CD14-positive monocyte (primary cell): Measurements from ENCODE around the gene KSR1. TPM values are rescaled to one million over a fixed set of nuclear protein-coding genes. Genes with fewer than 3 reads are reported as not detected.
"Not testable (repeated sequence)": the region's sequence is repeated elsewhere in the genome, so short reads cannot be mapped to it uniquely, and the experiment has no call there.

ENCODE experiments used
- DNase-seq, 3 donors: peaks; one replicate each; pipeline ENCODE4 v3.0.0-alpha.2; 2011 to 2022
- H2AFZ ChIP-seq: 2 replicates; pipeline ENCODE4 v1.6.0; 2012; ENCODE audit warnings: mild to moderate bottlenecking, low read depth, low read length, inconsistent platforms; ENCODE audit not compliant: insufficient read depth, poor library complexity, severe bottlenecking
- H3K27ac ChIP-seq, 2 donors: 1 replicate in 1 of 2; 2 replicates in 1 of 2; pipeline ENCODE4 v1.5.1; 2012 to 2013; ENCODE audit warnings: low read length in 2 of 2, control low read depth in 1 of 2, inconsistent platforms in 1 of 2, low read depth in 1 of 2, mild to moderate bottlenecking in 1 of 2
- H3K27me3 ChIP-seq, 2 donors: one replicate each; pipeline versions ENCODE4 v1.6.0 to v1.6.1; 2011 to 2013; ENCODE audit warnings: low read length in 2 of 2; ENCODE audit not compliant: control insufficient read depth in 2 of 2, insufficient read depth in 2 of 2
- H3K36me3 ChIP-seq, 2 donors: replicated peaks in 1 of 2; 1 replicate in 1 of 2; 2 replicates in 1 of 2; pipeline versions ENCODE4 v1.5.1 to v1.6.1; 2012 to 2013; ENCODE audit warnings: low read length in 2 of 2, control low read depth in 1 of 2, inconsistent platforms in 1 of 2, mild to moderate bottlenecking in 1 of 2; ENCODE audit not compliant: insufficient read depth in 2 of 2, control insufficient read depth in 1 of 2
- H3K4me1 ChIP-seq, 2 donors: 1 replicate in 1 of 2; 2 replicates in 1 of 2; pipeline versions ENCODE4 v1.5.1 to v1.6.1; 2012 to 2013; ENCODE audit warnings: low read length in 2 of 2, control low read depth in 1 of 2, inconsistent platforms in 1 of 2, mild to moderate bottlenecking in 1 of 2, moderate library complexity in 1 of 2; ENCODE audit not compliant: insufficient read depth in 2 of 2, control insufficient read depth in 1 of 2
- H3K4me2 ChIP-seq: replicated peaks from 2 replicates; pipeline ENCODE3; 2012; ENCODE audit warnings: low read length, moderate library complexity, mild to moderate bottlenecking; ENCODE audit not compliant: poor library complexity, severe bottlenecking; ENCODE audit errors: extremely low read depth
- H3K4me3 ChIP-seq, 3 experiments: fragments of 200-600 bp in 1 of 3; sonication (generic) in 1 of 3; replicated peaks in 1 of 3; 1 replicate in 2 of 3; 2 replicates in 1 of 3; pipeline ENCODE4 v1.5.1; 2011 to 2013; ENCODE audit warnings: low read length in 3 of 3, mild to moderate bottlenecking in 3 of 3, control low read depth in 2 of 3, low read depth in 2 of 3, inconsistent platforms in 1 of 3, moderate library complexity in 1 of 3
- H3K79me2 ChIP-seq: 2 replicates; pipeline ENCODE4 v1.6.0; 2012; ENCODE audit warnings: mild to moderate bottlenecking, control low read depth, inconsistent platforms, low read length, moderate library complexity; ENCODE audit not compliant: insufficient read depth
- H3K9ac ChIP-seq: 2 replicates; pipeline ENCODE4 v1.6.0; 2017; ENCODE audit warnings: low read length, mild to moderate bottlenecking; ENCODE audit not compliant: insufficient read depth, poor library complexity, severe bottlenecking
- H3K9me3 ChIP-seq, 2 donors: replicated peaks in 1 of 2; 1 replicate in 1 of 2; 2 replicates in 1 of 2; pipeline versions ENCODE4 v1.5.1 to v1.6.1; 2012 to 2013; ENCODE audit warnings: low read length in 2 of 2, control low read depth in 1 of 2; ENCODE audit not compliant: control insufficient read depth in 1 of 2, insufficient read depth in 1 of 2
- H4K20me1 ChIP-seq: 2 replicates; pipeline ENCODE4 v1.6.0; 2012; ENCODE audit warnings: mild to moderate bottlenecking, low read length, control low read depth, moderate library complexity; ENCODE audit not compliant: insufficient read depth
- H3K27ac Mint-ChIP-seq, 7 donors: one replicate each; pipeline ENCODE4 v1.8.0; 2020; ENCODE audit warnings: mild to moderate bottlenecking in 7 of 7, mixed read lengths in 7 of 7, moderate library complexity in 6 of 7, inconsistent platforms in 2 of 7
- H3K27me3 Mint-ChIP-seq, 3 donors: one replicate each; pipeline ENCODE4 v1.8.0; 2021 to 2022; ENCODE audit warnings: low read depth in 3 of 3, mild to moderate bottlenecking in 3 of 3, mixed read lengths in 3 of 3, moderate library complexity in 3 of 3, inconsistent platforms in 1 of 3
- H3K36me3 Mint-ChIP-seq, 2 donors: one replicate each; pipeline ENCODE4 v1.8.0; 2020; ENCODE audit warnings: mixed read lengths in 2 of 2, inconsistent platforms in 1 of 2, mild to moderate bottlenecking in 1 of 2
- H3K4me1 Mint-ChIP-seq: one replicate; pipeline ENCODE4 v1.8.0; 2020; ENCODE audit warnings: mild to moderate bottlenecking, mixed read lengths
- H3K4me3 Mint-ChIP-seq, 2 donors: one replicate each; pipeline ENCODE4 v1.8.0; 2020; ENCODE audit warnings: mild to moderate bottlenecking in 2 of 2, mixed read lengths in 2 of 2, moderate library complexity in 1 of 2
- H3K9me3 Mint-ChIP-seq, 7 donors: one replicate each; pipeline ENCODE4 v1.8.0; 2020 to 2022; ENCODE audit warnings: mixed read lengths in 7 of 7, mild to moderate bottlenecking in 6 of 7, moderate library complexity in 6 of 7, inconsistent platforms in 2 of 7
- CTCF ChIP-seq: fragments of 200-600 bp; IDR thresholded peaks from one replicate; pipeline ENCODE4 v1.8.0; 2022; ENCODE audit warnings: antibody characterized with exemption, mild to moderate bottlenecking
- WGBS: methylation state at CpG from one replicate; pipeline ENCODE4 v1.1.5; 2013; ENCODE audit warnings: missing lambda C conversion rate; ENCODE audit not compliant: insufficient coverage; 5-methylcytosine and 5-hydroxymethylcytosine counted together
- intact Hi-C, 2 donors: fragments of 100-400 bp; cut with micrococcal nuclease; formaldehyde crosslinking; loops; one replicate each; pipeline versions ENCODE4 v1.15.0 to v1.15.1; 2023
- polyA plus RNA-seq, 3 donors: library from polyadenylated mRNA; depleted of rRNA in 1 of 3; unstranded in 2 of 3; stranded (reverse) in 1 of 3; fragments of 300-500 nt in 2 of 3; fragments of >200 nt in 1 of 3; fragmentation: Illumina TruSeq in 2 of 3; gene quantifications; 1 replicate in 2 of 3; 2 replicates in 1 of 3; pipeline ENCODE4 v1.2.3, GENCODE V29; 2012 to 2021

KSR1 gene
- polyA plus RNA-seq, 3 donors: 1.2 to 111 (median 4.2) TPM

- Histone ChIP-seq H3K27me3 (no peaks in the 10 kb centered on the region), H3K27ac (no peak overlapping the region), H3K36me3 (no peaks in the 10 kb centered on the region), H3K4me2 (no peak overlapping the region), H3K79me2 (no peaks in the 10 kb centered on the region), H3K9ac (no peak overlapping the region), H4K20me1 (no peaks in the 10 kb centered on the region), H3K4me1 (peaks cover 13% of the 10 kb centered on the region in 2 donors), H3K4me3 (no peak overlapping the region), H2AFZ (no peak overlapping the region), H3K9me3 (no peaks in the 10 kb centered on the region)
- peaks cover 2 to 5% (median 3%) of the 10 kb centered on the region in 3 donors for H3K27me3 Mint-ChIP-seq
- peaks cover 8% of the 10 kb centered on the region for H3K4me1 Mint-ChIP-seq
- no peak for DNase-seq
- no peaks in the 10 kb centered on the region for H3K36me3 Mint-ChIP-seq
- peak overlapping the region in 1 of 7 donors; percentile 21 for H3K27ac Mint-ChIP-seq
- no peak overlapping the region for H3K4me3 Mint-ChIP-seq
- H3K9me3 Mint-ChIP-seq: peaks cover 0 to 4% (median 0%) of the 10 kb centered on the region in 7 donors
- WGBS: 95% methylated on average over 2 of the region's 6 CpGs
- no peak for TF ChIP-seq CTCF
- intact Hi-C loops: no loop called here
These were observed 48.1 kb upstream of the KSR1 start for GRCh38 chr17:27407916-27408864.

- Mint-ChIP-seq H3K27ac (no peak overlapping the region), H3K9me3 (peaks cover 0 to 4% (median 0%) of the 10 kb centered on the region in 7 donors), H3K27me3 (peaks cover 2 to 4% (median 3%) of the 10 kb centered on the region in 3 donors), H3K4me3 (no peak overlapping the region), H3K36me3 (no peaks in the 10 kb centered on the region), H3K4me1 (peaks cover 8% of the 10 kb centered on the region)
- Histone ChIP-seq H3K9me3 (no peaks in the 10 kb centered on the region), H3K27ac (no peak overlapping the region), H3K36me3 (no peaks in the 10 kb centered on the region), H3K4me2 (no peak overlapping the region), H3K4me3 (no peak overlapping the region), H3K27me3 (no peaks in the 10 kb centered on the region), H3K4me1 (peaks cover 20% of the 10 kb centered on the region in 2 donors), H4K20me1 (no peaks in the 10 kb centered on the region), H3K9ac (no peak overlapping the region), H3K79me2 (no peaks in the 10 kb centered on the region), H2AFZ (no peak overlapping the region)
- intact Hi-C loops: no loop called here
- TF ChIP-seq CTCF: no peak
- WGBS: 100% methylated on average over 1 of the region's 4 CpGs
- DNase-seq: no peak
These were observed 47.4 kb upstream of the KSR1 start for GRCh38 chr17:27408891-27409290.

- H3K4me1 ChIP-seq: peaks cover 40 to 49% of the 10 kb centered on the region in 2 donors
- Mint-ChIP-seq H3K27ac (peak overlapping the region in 6 of 7 donors; percentile 8 to 77 (median 20)), H3K4me1 (peaks cover 11% of the 10 kb centered on the region)
- H3K9ac ChIP-seq, H3K4me3 ChIP-seq, H3K4me2 ChIP-seq, H3K27me3 ChIP-seq, H4K20me1 ChIP-seq, H3K27me3 Mint-ChIP-seq, H3K36me3 ChIP-seq, intact Hi-C loops, H2AFZ ChIP-seq, H3K9me3 Mint-ChIP-seq, H3K27ac ChIP-seq, H3K4me3 Mint-ChIP-seq, H3K36me3 Mint-ChIP-seq, H3K9me3 ChIP-seq, H3K79me2 ChIP-seq: not testable (repeated sequence)
- peak in 2 of 3 donors; percentile 6 to 23 for DNase-seq
- no CpG with 5 or more reads among the region's 9 CpGs for WGBS
These were observed 44.1 kb upstream of the KSR1 start for GRCh38 chr17:27412158-27412557.
